H9 (cell line): Measurements from ENCODE around the gene NT5C. TPM values are rescaled to one million over a fixed set of nuclear protein-coding genes. Genes with fewer than 3 reads are reported as not detected.

ENCODE experiments used
- DNase-seq: peaks from one replicate; pipeline ENCODE4 v3.0.0-alpha.2; 2017
- H2AFZ ChIP-seq: one replicate; pipeline ENCODE4 v1.6.1; 2013; ENCODE audit warnings: mild to moderate bottlenecking, low read length, control low read depth, moderate library complexity
- H2AK5ac ChIP-seq: 2 replicates; pipeline ENCODE4 v1.6.1; 2013; ENCODE audit warnings: low read length, control low read depth, mixed read lengths; ENCODE audit not compliant: insufficient read length
- H2BK120ac ChIP-seq: one replicate; pipeline ENCODE4 v1.6.1; 2013; ENCODE audit warnings: low read depth, mild to moderate bottlenecking, low read length, control low read depth, inconsistent platforms; ENCODE audit not compliant: poor library complexity, severe bottlenecking
- H2BK12ac ChIP-seq: 2 replicates; pipeline ENCODE4 v1.6.1; 2013; ENCODE audit warnings: low read length, control low read depth, mixed read lengths, low read depth; ENCODE audit not compliant: insufficient read length
- H2BK15ac ChIP-seq: 2 replicates; pipeline ENCODE4 v1.6.1; 2013; ENCODE audit warnings: low read depth, low read length, control low read depth
- H2BK20ac ChIP-seq: one replicate; pipeline ENCODE4 v1.6.1; 2013; ENCODE audit warnings: low read depth, mild to moderate bottlenecking, low read length, control low read depth, inconsistent platforms; ENCODE audit not compliant: poor library complexity, severe bottlenecking
- H2BK5ac ChIP-seq: 2 replicates; pipeline ENCODE4 v1.6.1; 2013; ENCODE audit warnings: low read length, control low read depth, mixed read lengths; ENCODE audit not compliant: insufficient read length
- H3K14ac ChIP-seq: 2 replicates; pipeline ENCODE4 v1.6.1; 2013; ENCODE audit warnings: low read length, control low read depth; ENCODE audit not compliant: insufficient read depth
- H3K18ac ChIP-seq: 2 replicates; pipeline ENCODE4 v1.6.1; 2013; ENCODE audit warnings: low read depth, mild to moderate bottlenecking, mixed read lengths, low read length, control low read depth; ENCODE audit not compliant: insufficient read length
- H3K23ac ChIP-seq: 2 replicates; pipeline ENCODE4 v1.6.1; 2013; ENCODE audit warnings: low read length, control low read depth, mixed read lengths, low read depth; ENCODE audit not compliant: insufficient read length
- H3K23me2 ChIP-seq: 2 replicates; pipeline ENCODE4 v1.6.1; 2013; ENCODE audit warnings: low read depth, mild to moderate bottlenecking, mixed read lengths, low read length, control low read depth; ENCODE audit not compliant: insufficient read length, poor library complexity, severe bottlenecking
- H3K27ac ChIP-seq: 2 replicates; pipeline ENCODE4 v1.5.1; 2013; ENCODE audit warnings: low read length, control low read depth, mixed read lengths, low read depth; ENCODE audit not compliant: insufficient read length
- H3K27me3 ChIP-seq: 2 replicates; pipeline ENCODE4 v1.6.1; 2013; ENCODE audit warnings: low read length, control low read depth, inconsistent platforms; ENCODE audit not compliant: insufficient read depth
- H3K4ac ChIP-seq: 2 replicates; pipeline ENCODE4 v1.6.1; 2013; ENCODE audit warnings: low read depth, mild to moderate bottlenecking, control low read depth, inconsistent platforms, low read length, moderate library complexity
- H3K4me1 ChIP-seq: 2 replicates; pipeline ENCODE4 v1.6.1; 2013; ENCODE audit warnings: low read length, control low read depth, inconsistent platforms; ENCODE audit not compliant: insufficient read depth
- H3K4me2 ChIP-seq: 2 replicates; pipeline ENCODE4 v1.6.1; 2013; ENCODE audit warnings: low read length, control low read depth, mixed read lengths; ENCODE audit not compliant: insufficient read length, insufficient read depth
- H3K56ac ChIP-seq: 2 replicates; pipeline ENCODE4 v1.6.1; 2013; ENCODE audit warnings: low read depth, mild to moderate bottlenecking, mixed read lengths, low read length, control low read depth; ENCODE audit not compliant: insufficient read length
- H3K79me1 ChIP-seq: 2 replicates; pipeline ENCODE4 v1.6.1; 2013; ENCODE audit warnings: low read depth, mild to moderate bottlenecking, moderate library complexity, low read length, control low read depth, inconsistent platforms; ENCODE audit not compliant: insufficient read depth, poor library complexity, severe bottlenecking
- H3K79me2 ChIP-seq: 2 replicates; pipeline ENCODE4 v1.6.1; 2013; ENCODE audit warnings: low read length, control low read depth, inconsistent platforms; ENCODE audit not compliant: insufficient read depth
- H3K9ac ChIP-seq: 2 replicates; pipeline ENCODE4 v1.6.1; 2013; ENCODE audit warnings: low read length, control low read depth, mixed read lengths; ENCODE audit not compliant: insufficient read length; ENCODE audit errors: extremely low read depth
- H3K9me3 ChIP-seq: one replicate; pipeline ENCODE4 v1.6.1; 2013; ENCODE audit warnings: low read depth, low read length, inconsistent platforms; ENCODE audit not compliant: control insufficient read depth
- H3T11ph ChIP-seq: one replicate; pipeline ENCODE4 v1.6.1; 2013; ENCODE audit warnings: mild to moderate bottlenecking, low read length, control low read depth, inconsistent platforms
- H4K20me1 ChIP-seq: one replicate; pipeline ENCODE4 v1.6.1; 2013; ENCODE audit not compliant: control insufficient read depth, insufficient read length, insufficient read depth
- H4K5ac ChIP-seq: 2 replicates; pipeline ENCODE4 v1.6.1; 2013; ENCODE audit warnings: low read depth, mild to moderate bottlenecking, mixed read lengths, low read length, control low read depth; ENCODE audit not compliant: insufficient read length
- H4K8ac ChIP-seq: replicated peaks from 2 replicates; pipeline ENCODE4 v1.6.1; 2013; ENCODE audit warnings: low read length, control low read depth, mixed read lengths, low read depth; ENCODE audit not compliant: insufficient read length
- H4K91ac ChIP-seq: 2 replicates; pipeline ENCODE4 v1.6.1; 2013; ENCODE audit warnings: low read depth, mild to moderate bottlenecking, moderate library complexity, mixed read lengths, low read length, control low read depth; ENCODE audit not compliant: insufficient read length
- H3K27ac Mint-ChIP-seq, 3 experiments: 2 replicates in 2 of 3; 3 replicates in 1 of 3; pipeline ENCODE4 v1.8.0; 2020 to 2021; ENCODE audit warnings: mixed read lengths in 3 of 3, mild to moderate bottlenecking in 1 of 3, moderate library complexity in 1 of 3
- H3K27me3 Mint-ChIP-seq: 2 replicates; pipeline ENCODE4 v1.8.0; 2021; ENCODE audit warnings: low read depth, mild to moderate bottlenecking, moderate library complexity, mixed read lengths
- H3K36me3 Mint-ChIP-seq, 3 experiments: 2 replicates in 2 of 3; 3 replicates in 1 of 3; pipeline ENCODE4 v1.8.0; 2020 to 2021; ENCODE audit warnings: low read depth in 3 of 3, mixed read lengths in 3 of 3; ENCODE audit not compliant: insufficient read depth in 1 of 3
- H3K4me1 Mint-ChIP-seq, 2 experiments: 2 replicates each; pipeline ENCODE4 v1.8.0; 2020; ENCODE audit warnings: mixed read lengths in 2 of 2
- H3K4me3 Mint-ChIP-seq, 2 experiments: 2 replicates in 1 of 2; 3 replicates in 1 of 2; pipeline ENCODE4 v1.8.0; 2020 to 2021; ENCODE audit warnings: mild to moderate bottlenecking in 2 of 2, mixed read lengths in 2 of 2, moderate library complexity in 1 of 2
- H3K9me3 Mint-ChIP-seq, 2 experiments: 2 replicates in 1 of 2; 3 replicates in 1 of 2; pipeline ENCODE4 v1.8.0; 2020; ENCODE audit warnings: mild to moderate bottlenecking in 2 of 2, mixed read lengths in 2 of 2, moderate library complexity in 1 of 2
- WGBS: extraction: QIAGEN DNeasy Blood & Tissue Kit; methylation state at CpG from one replicate; pipeline ENCODE4 v1.1.7; 2013; ENCODE audit warnings: missing lambda C conversion rate, low lambda C conversion rate, mixed read lengths; ENCODE audit not compliant: insufficient read length; ENCODE audit errors: extremely low coverage; 5-methylcytosine and 5-hydroxymethylcytosine counted together
- total RNA-seq: library from RNA; stranded (reverse); gene quantifications from 2 replicates; pipeline ENCODE4 v1.2.1, GENCODE V29; 2021
- TF ChIP-seq, protein P1 (sequence below): fragments of 200-600 bp; sonication (generic); conservative IDR thresholded peaks from 3 replicates; pipeline ENCODE4 v1.8.0; 2021; ENCODE audit warnings: antibody characterized with exemption, mild to moderate bottlenecking

The NT5C gene
- total RNA-seq, 1 experiment from 2014 or later, result 77.7 TPM

GRCh38 chr17:75093548-75094158 lies 37.9 kb downstream of the NT5C start:
- H3K4me3 Mint-ChIP-seq, result no peak overlapping the region
- Histone ChIP-seq H2BK120ac (no peak overlapping the region), H2BK12ac (no peak overlapping the region), H3K9ac (no peak overlapping the region), H4K5ac (no peak overlapping the region), H3K56ac (no peak overlapping the region), H4K20me1 (no peaks in the 10 kb centered on the region), H3K4me1 (peaks cover 5% of the 10 kb centered on the region; the same call in 1 of the 2 replicates), H2AK5ac (no peak overlapping the region), H2AFZ (no peak overlapping the region), H3K4ac (no peak overlapping the region), H2BK20ac (no peak overlapping the region), H3T11ph (no peak overlapping the region), H4K91ac (no peak overlapping the region), H4K8ac (no peak overlapping the region), H3K18ac (no peak overlapping the region), H3K23me2 (no peaks in the 10 kb centered on the region), H3K14ac (no peak overlapping the region), H2BK5ac (no peak overlapping the region), H3K4me2 (no peak overlapping the region), H3K79me1 (no peaks in the 10 kb centered on the region), H3K27me3 (no peaks in the 10 kb centered on the region), H3K27ac (no peak overlapping the region), H3K79me2 (no peaks in the 10 kb centered on the region; the same call in 1 of the 2 replicates), H2BK15ac (no peak overlapping the region), H3K23ac (no peak overlapping the region), H3K9me3 (no peaks in the 10 kb centered on the region)
- WGBS, result no CpG with 5 or more reads among the region's 18 CpGs
- TF ChIP-seq, protein P1, sequence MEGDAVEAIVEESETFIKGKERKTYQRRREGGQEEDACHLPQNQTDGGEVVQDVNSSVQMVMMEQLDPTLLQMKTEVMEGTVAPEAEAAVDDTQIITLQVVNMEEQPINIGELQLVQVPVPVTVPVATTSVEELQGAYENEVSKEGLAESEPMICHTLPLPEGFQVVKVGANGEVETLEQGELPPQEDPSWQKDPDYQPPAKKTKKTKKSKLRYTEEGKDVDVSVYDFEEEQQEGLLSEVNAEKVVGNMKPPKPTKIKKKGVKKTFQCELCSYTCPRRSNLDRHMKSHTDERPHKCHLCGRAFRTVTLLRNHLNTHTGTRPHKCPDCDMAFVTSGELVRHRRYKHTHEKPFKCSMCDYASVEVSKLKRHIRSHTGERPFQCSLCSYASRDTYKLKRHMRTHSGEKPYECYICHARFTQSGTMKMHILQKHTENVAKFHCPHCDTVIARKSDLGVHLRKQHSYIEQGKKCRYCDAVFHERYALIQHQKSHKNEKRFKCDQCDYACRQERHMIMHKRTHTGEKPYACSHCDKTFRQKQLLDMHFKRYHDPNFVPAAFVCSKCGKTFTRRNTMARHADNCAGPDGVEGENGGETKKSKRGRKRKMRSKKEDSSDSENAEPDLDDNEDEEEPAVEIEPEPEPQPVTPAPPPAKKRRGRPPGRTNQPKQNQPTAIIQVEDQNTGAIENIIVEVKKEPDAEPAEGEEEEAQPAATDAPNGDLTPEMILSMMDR, result no peak
- peak overlapping the region in 1 of 3 experiments; percentile 79; a peak in 2 of 7 replicates for H3K27ac Mint-ChIP-seq
- no peaks in the 10 kb centered on the region for H3K27me3 Mint-ChIP-seq
- H3K4me1 Mint-ChIP-seq, result peaks cover 34 to 39% of the 10 kb centered on the region in 2 experiments
- peaks cover 2 to 22% (median 20%) of the 10 kb centered on the region in 3 experiments for H3K36me3 Mint-ChIP-seq
- no peak for DNase-seq
- no peaks in the 10 kb centered on the region for H3K9me3 Mint-ChIP-seq
